ENCODE results near the gene ATF1.
"Not testable (repeated sequence)": the region's sequence is repeated elsewhere in the genome, so short reads cannot be mapped to it uniquely, and the experiment has no call there.

Gene ATF1

GRCh38 chr12:50828121-50828520, 64.2 kb downstream of the ATF1 start:
- in situ Hi-C loops (cut with HindIII; ENCODE audit: low pct_unique_long_range_greater_than_20kb, low sequenced_read_pairs): no loop called here
- DNase-seq (ENCODE audit: low read depth in 1 of 2, low spot score in 1 of 2): no peak
- TF ChIP-seq JUND (IDR thresholded peaks at IDR 0.05; ENCODE audit: low read depth): no peak

GRCh38 chr12:50828886-50829285, 65.0 kb downstream of the ATF1 start:
- no peak for TF ChIP-seq JUND (IDR thresholded peaks at IDR 0.05; ENCODE audit: low read depth)
- no peak for DNase-seq (ENCODE audit: low read depth in 1 of 2, low spot score in 1 of 2)
- in situ Hi-C loops (cut with HindIII; ENCODE audit: low pct_unique_long_range_greater_than_20kb, low sequenced_read_pairs): no loop called here

GRCh38 chr12:50833801-50834200, 69.9 kb downstream of the ATF1 start:
- DNase-seq (ENCODE audit: low read depth in 1 of 2, low spot score in 1 of 2); in situ Hi-C loops (cut with HindIII; ENCODE audit: low pct_unique_long_range_greater_than_20kb, low sequenced_read_pairs): not testable (repeated sequence)

GRCh38 chr12:50839042-50839441, 75.1 kb downstream of the ATF1 start:
- peak in 1 of 2 experiments; percentile 56 for DNase-seq (ENCODE audit: low read depth in 1 of 2, low spot score in 1 of 2)
- TF ChIP-seq JUND (IDR thresholded peaks at IDR 0.05; ENCODE audit: low read depth): no peak
- in situ Hi-C loops (cut with HindIII; ENCODE audit: low pct_unique_long_range_greater_than_20kb, low sequenced_read_pairs): no loop called here

- TF ChIP-seq JUND (IDR thresholded peaks at IDR 0.05; ENCODE audit: low read depth): no peak
- DNase-seq (ENCODE audit: low read depth in 1 of 2, low spot score in 1 of 2): no peak
- in situ Hi-C loops (cut with HindIII; ENCODE audit: low pct_unique_long_range_greater_than_20kb, low sequenced_read_pairs): no loop called here
These were observed 77.0 kb downstream of the ATF1 start for GRCh38 chr12:50840809-50841487.

- TF ChIP-seq JUND (IDR thresholded peaks at IDR 0.05; ENCODE audit: low read depth): no peak
- in situ Hi-C loops (cut with HindIII; ENCODE audit: low pct_unique_long_range_greater_than_20kb, low sequenced_read_pairs): no loop called here
These were observed 78.0 kb downstream of the ATF1 start for GRCh38 chr12:50841716-50842531.

GRCh38 chr12:50842637-50843493, 79.0 kb downstream of the ATF1 start, which contains the start of gene TMPRSS12:
TSS of gene TMPRSS12 (plus strand) at chr12:50842926. CDS start at chr12:50842965, 39 bp downstream.
- peak in 1 of 2 experiments; percentile 80 for DNase-seq (ENCODE audit: low read depth in 1 of 2, low spot score in 1 of 2)
- in situ Hi-C loops (cut with HindIII; ENCODE audit: low pct_unique_long_range_greater_than_20kb, low sequenced_read_pairs): no loop called here
- TF ChIP-seq JUND (IDR thresholded peaks at IDR 0.05; ENCODE audit: low read depth): no peak

More at GRCh38 chr12:50841716-50842531, 78.0 kb downstream of the ATF1 start:
- DNase-seq (ENCODE audit: low read depth in 1 of 2, low spot score in 1 of 2): no peak

GRCh38 chr12:50845021-50845647, 81.2 kb downstream of the ATF1 start:
- no peak for DNase-seq (ENCODE audit: low read depth in 1 of 2, low spot score in 1 of 2)
- no peak for TF ChIP-seq JUND (IDR thresholded peaks at IDR 0.05; ENCODE audit: low read depth)
- in situ Hi-C loops (cut with HindIII; ENCODE audit: low pct_unique_long_range_greater_than_20kb, low sequenced_read_pairs): no loop called here

GRCh38 chr12:50848963-50849362, 85.1 kb downstream of the ATF1 start:
- no peak for DNase-seq (ENCODE audit: low read depth in 1 of 2, low spot score in 1 of 2)
- no peak for TF ChIP-seq JUND (IDR thresholded peaks at IDR 0.05; ENCODE audit: low read depth)
- in situ Hi-C loops (cut with HindIII; ENCODE audit: low pct_unique_long_range_greater_than_20kb, low sequenced_read_pairs): no loop called here

- DNase-seq (ENCODE audit: low read depth in 1 of 2, low spot score in 1 of 2); in situ Hi-C loops (cut with HindIII; ENCODE audit: low pct_unique_long_range_greater_than_20kb, low sequenced_read_pairs): not testable (repeated sequence)
These were observed 91.3 kb downstream of the ATF1 start for GRCh38 chr12:50855218-50855617.

GRCh38 chr12:50855679-50856078, 91.8 kb downstream of the ATF1 start:
- DNase-seq (ENCODE audit: low read depth in 1 of 2, low spot score in 1 of 2); in situ Hi-C loops (cut with HindIII; ENCODE audit: low pct_unique_long_range_greater_than_20kb, low sequenced_read_pairs): not testable (repeated sequence)

GRCh38 chr12:50859621-50860310, 95.9 kb downstream of the ATF1 start:
- no peak for DNase-seq (ENCODE audit: low read depth in 1 of 2, low spot score in 1 of 2)
- in situ Hi-C loops (cut with HindIII; ENCODE audit: low pct_unique_long_range_greater_than_20kb, low sequenced_read_pairs): no loop called here
- no peak for TF ChIP-seq JUND (IDR thresholded peaks at IDR 0.05; ENCODE audit: low read depth)
